Glutamatergic neuron (in vitro differentiated cells): ENCODE data around the gene GLCE. TPM values are rescaled to one million over a fixed set of nuclear protein-coding genes. Genes with fewer than 3 reads are reported as not detected.
"Not testable (repeated sequence)": the region's sequence is repeated elsewhere in the genome, so short reads cannot be mapped to it uniquely, and the experiment has no call there.

Experiments used
- DNase-seq: peaks from one replicate; pipeline ENCODE4 v3.0.0; 2022
- H3K27ac Mint-ChIP-seq: one replicate; pipeline ENCODE4 v1.8.0; 2020; ENCODE audit warnings: mild to moderate bottlenecking, mixed read lengths, inconsistent platforms; ENCODE audit not compliant: unreplicated experiment
- H3K27me3 Mint-ChIP-seq: one replicate; pipeline ENCODE4 v1.8.0; 2020; ENCODE audit warnings: mild to moderate bottlenecking, moderate library complexity, mixed read lengths, inconsistent platforms; ENCODE audit not compliant: unreplicated experiment
- H3K36me3 Mint-ChIP-seq: one replicate; pipeline ENCODE4 v1.8.0; 2020; ENCODE audit warnings: mild to moderate bottlenecking, mixed read lengths, inconsistent platforms; ENCODE audit not compliant: unreplicated experiment
- H3K4me1 Mint-ChIP-seq: one replicate; pipeline ENCODE4 v1.8.0; 2020; ENCODE audit warnings: mild to moderate bottlenecking, low read depth, mixed read lengths, inconsistent platforms; ENCODE audit not compliant: unreplicated experiment
- H3K4me3 Mint-ChIP-seq: one replicate; pipeline ENCODE4 v1.8.0; 2020; ENCODE audit warnings: mild to moderate bottlenecking, mixed read lengths, inconsistent platforms; ENCODE audit not compliant: unreplicated experiment
- H3K9me3 Mint-ChIP-seq: one replicate; pipeline ENCODE4 v1.8.0; 2020; ENCODE audit warnings: mild to moderate bottlenecking, moderate library complexity, mixed read lengths, inconsistent platforms; ENCODE audit not compliant: unreplicated experiment
- CTCF ChIP-seq: fragments of 200-600 bp; sonication (generic); IDR thresholded peaks from one replicate; pipeline ENCODE4 v1.5.0; 2021; ENCODE audit not compliant: partially characterized antibody, unreplicated experiment
- total RNA-seq: library from RNA; stranded (reverse); fragmentation: NEBNext Ultra II Directional; extraction: Animal tissue kit (Norgen Biotek cat#: 25700); gene quantifications from one replicate; pipeline ENCODE4 v1.2.1, GENCODE V29; 2021; ENCODE audit not compliant: unreplicated experiment

GLCE gene
- total RNA-seq, 1 donor from 2014 or later: 6.7 TPM

DNA sequence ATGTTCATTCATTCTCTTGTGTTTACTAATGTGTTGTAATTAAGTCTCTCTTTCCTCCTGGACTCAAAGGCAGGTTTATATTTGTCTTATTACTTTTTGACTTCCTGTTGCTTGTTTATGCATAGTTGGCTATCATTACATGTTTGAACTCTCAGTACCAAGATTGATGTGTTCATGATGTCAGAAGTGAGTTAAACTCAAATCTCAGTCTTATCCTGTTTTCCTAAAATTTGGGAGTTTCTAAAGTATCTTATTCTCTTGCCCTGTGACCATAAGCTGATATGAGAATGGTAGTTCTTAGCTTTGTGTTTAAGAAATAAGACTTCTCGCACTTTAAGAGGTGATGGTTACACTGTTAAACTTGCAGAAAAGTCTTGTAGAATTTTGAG, 5.2 kb downstream of the GLCE start:
- no peaks in the 10 kb centered on the region for H3K36me3 Mint-ChIP-seq
- no peak for DNase-seq
- H3K27ac Mint-ChIP-seq: no peak overlapping the region
- H3K4me1 Mint-ChIP-seq: no peaks in the 10 kb centered on the region
- H3K4me3 Mint-ChIP-seq: no peak overlapping the region
- peaks cover 2% of the 10 kb centered on the region for H3K27me3 Mint-ChIP-seq
- no peak for TF ChIP-seq CTCF
- H3K9me3 Mint-ChIP-seq: peaks cover 2% of the 10 kb centered on the region

- no peaks in the 10 kb centered on the region for H3K27me3 Mint-ChIP-seq
- H3K4me1 Mint-ChIP-seq: no peaks in the 10 kb centered on the region
- TF ChIP-seq CTCF: no peak
- no peaks in the 10 kb centered on the region for H3K36me3 Mint-ChIP-seq
- H3K9me3 Mint-ChIP-seq: no peaks in the 10 kb centered on the region
- H3K27ac Mint-ChIP-seq: no peak overlapping the region
- no peak for DNase-seq
- no peak overlapping the region for H3K4me3 Mint-ChIP-seq
Observed at GRCh38 chr15:69167218-69167846, 6.9 kb downstream of the GLCE start.

DNA sequence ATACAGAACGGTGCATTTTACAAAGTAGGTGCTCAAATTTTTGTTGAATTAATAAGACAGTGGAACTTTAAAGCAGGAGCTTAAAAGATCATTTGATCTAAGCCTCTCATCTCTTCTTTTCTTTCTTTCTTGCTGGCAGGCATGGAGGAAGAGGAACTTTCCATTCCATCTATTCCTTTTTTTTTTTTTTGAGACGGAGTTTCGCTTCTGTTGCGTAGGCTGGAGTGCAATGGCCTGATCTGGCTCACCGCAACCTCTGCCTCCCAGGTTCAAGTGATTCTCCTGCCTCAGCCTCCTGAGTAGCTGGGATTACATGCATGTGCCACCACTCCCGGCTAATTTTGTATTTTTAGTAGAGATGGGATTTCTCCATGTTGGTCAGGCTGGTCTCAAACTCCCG, 7.9 kb downstream of the GLCE start:
- not testable (repeated sequence) for DNase-seq, H3K27me3 Mint-ChIP-seq, H3K4me1 Mint-ChIP-seq, H3K27ac Mint-ChIP-seq, H3K36me3 Mint-ChIP-seq, H3K4me3 Mint-ChIP-seq, H3K9me3 Mint-ChIP-seq

GRCh38 chr15:69169540-69169939, 9.1 kb downstream of the GLCE start:
- H3K9me3 Mint-ChIP-seq, H3K27me3 Mint-ChIP-seq, H3K36me3 Mint-ChIP-seq, H3K4me1 Mint-ChIP-seq, H3K4me3 Mint-ChIP-seq, DNase-seq, H3K27ac Mint-ChIP-seq: not testable (repeated sequence)

DNA sequence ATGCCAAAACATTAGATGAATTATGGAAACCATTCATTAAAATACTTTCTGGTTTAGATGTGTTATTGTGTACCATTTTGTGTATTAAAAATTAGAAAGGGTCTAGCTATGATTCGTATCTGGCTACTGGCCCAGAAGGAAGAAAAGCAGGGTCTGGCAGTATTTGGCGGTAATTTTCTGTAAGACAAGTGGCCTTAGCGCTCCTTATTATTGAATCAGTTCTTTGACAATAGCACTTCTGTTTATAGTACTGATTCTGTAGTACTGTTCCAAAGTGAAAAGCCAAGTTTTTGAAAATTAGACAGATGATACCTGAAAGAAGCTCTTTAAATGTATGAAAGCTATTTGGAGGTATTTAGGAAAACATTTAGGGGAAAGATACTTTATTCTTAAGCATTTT, 10.2 kb downstream of the GLCE start:
- Mint-ChIP-seq H3K27ac (no peak overlapping the region), H3K36me3 (no peaks in the 10 kb centered on the region), H3K4me1 (no peaks in the 10 kb centered on the region), H3K27me3 (no peaks in the 10 kb centered on the region), H3K9me3 (no peaks in the 10 kb centered on the region), H3K4me3 (no peak overlapping the region)
- no peak for TF ChIP-seq CTCF
- no peak for DNase-seq

DNA sequence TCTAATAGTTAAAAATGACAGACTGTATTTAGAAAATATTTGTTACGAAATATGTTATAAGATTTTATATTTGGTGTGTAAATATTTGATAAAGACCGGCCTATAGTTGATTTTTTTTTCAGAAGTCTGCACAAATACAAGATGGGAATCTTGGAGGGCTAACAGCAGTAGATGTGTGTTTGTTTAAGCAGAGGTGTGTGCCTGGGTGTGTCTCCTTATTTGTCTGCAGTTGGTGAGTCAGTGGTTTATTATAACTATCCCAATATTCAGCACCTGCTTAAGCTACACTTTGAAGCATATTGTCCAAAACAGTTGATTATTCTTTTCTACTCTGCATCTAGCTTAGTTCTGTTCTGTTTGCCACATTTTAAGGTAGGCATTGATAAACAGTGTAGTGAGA, 12.4 kb downstream of the GLCE start:
- H3K36me3 Mint-ChIP-seq: no peaks in the 10 kb centered on the region
- H3K4me1 Mint-ChIP-seq: no peaks in the 10 kb centered on the region
- no peak for TF ChIP-seq CTCF
- no peaks in the 10 kb centered on the region for H3K9me3 Mint-ChIP-seq
- H3K27me3 Mint-ChIP-seq: no peaks in the 10 kb centered on the region
- H3K27ac Mint-ChIP-seq: no peak overlapping the region
- DNase-seq: no peak
- H3K4me3 Mint-ChIP-seq: no peak overlapping the region
